Subcutaneous abdominal adipose tissue (tissue), 5 donors: ENCODE measurements around the gene UNC93A.

Source experiments
- H3K27ac ChIP-seq: one replicate; pipeline ENCODE4 v1.7.0; 2013; ENCODE audit warnings: low read depth, mild to moderate bottlenecking, inconsistent platforms, low read length, moderate library complexity
- H3K27me3 ChIP-seq, 5 donors: one replicate each; pipeline ENCODE4 v1.7.0; 2013; ENCODE audit warnings: low read length in 5 of 5, inconsistent platforms in 1 of 5; ENCODE audit not compliant: control insufficient read depth in 5 of 5, insufficient read depth in 4 of 5
- H3K36me3 ChIP-seq, 5 donors: one replicate each; pipeline ENCODE4 v1.7.0; 2013; ENCODE audit warnings: low read length in 5 of 5; ENCODE audit not compliant: control insufficient read depth in 5 of 5, insufficient read depth in 5 of 5
- H3K4me1 ChIP-seq, 5 donors: one replicate each; pipeline ENCODE4 v1.7.0; 2013; ENCODE audit warnings: low read length in 5 of 5, mild to moderate bottlenecking in 3 of 5, moderate library complexity in 1 of 5; ENCODE audit not compliant: control insufficient read depth in 5 of 5, insufficient read depth in 5 of 5
- H3K4me3 ChIP-seq, 5 donors: one replicate each; pipeline ENCODE4 v1.7.0; 2013; ENCODE audit warnings: low read length in 5 of 5, low read depth in 1 of 5
- H3K9ac ChIP-seq, 5 donors: one replicate each; pipeline ENCODE4 v1.7.0; 2013; ENCODE audit warnings: low read length in 5 of 5, mild to moderate bottlenecking in 4 of 5, moderate library complexity in 3 of 5
- H3K9me3 ChIP-seq, 5 donors: one replicate each; pipeline ENCODE4 v1.7.0; 2013; ENCODE audit warnings: low read length in 5 of 5; ENCODE audit not compliant: control insufficient read depth in 5 of 5
- donor health status: healthy.
- donor health status: healthy.
- donor health status: healthy.
- donor health status: healthy.
- donor health status: healthy.

UNC93A gene

DNA sequence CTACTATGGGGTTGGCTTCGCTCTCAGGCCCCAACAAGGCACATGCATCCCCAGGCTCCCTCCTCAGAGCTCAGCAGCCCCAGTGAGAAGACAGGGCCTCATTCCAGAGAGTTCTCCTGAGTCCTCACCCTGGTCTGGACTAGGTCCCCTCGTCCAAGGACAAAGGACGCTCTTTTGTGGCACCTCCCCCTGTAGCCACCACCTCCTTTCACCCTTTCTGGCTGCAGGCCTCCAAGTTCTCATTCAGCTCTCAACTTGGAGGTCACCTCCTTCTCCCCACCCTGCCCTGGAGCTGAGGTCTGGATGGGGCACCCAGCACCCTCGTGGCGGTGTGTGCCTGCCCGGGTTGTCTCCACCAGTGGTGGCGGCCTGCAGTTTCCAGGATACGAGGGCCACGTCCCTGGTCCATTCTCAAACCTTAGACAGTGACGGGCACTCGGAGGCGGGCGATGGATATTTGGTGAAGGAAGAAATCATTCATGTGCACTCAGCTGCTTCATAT is 2.5 kb downstream of the UNC93A start:
- H3K9me3 ChIP-seq: no peaks in the 10 kb centered on the region
- H3K9ac ChIP-seq: no peak overlapping the region
- H3K27ac ChIP-seq: no peak overlapping the region

DNA sequence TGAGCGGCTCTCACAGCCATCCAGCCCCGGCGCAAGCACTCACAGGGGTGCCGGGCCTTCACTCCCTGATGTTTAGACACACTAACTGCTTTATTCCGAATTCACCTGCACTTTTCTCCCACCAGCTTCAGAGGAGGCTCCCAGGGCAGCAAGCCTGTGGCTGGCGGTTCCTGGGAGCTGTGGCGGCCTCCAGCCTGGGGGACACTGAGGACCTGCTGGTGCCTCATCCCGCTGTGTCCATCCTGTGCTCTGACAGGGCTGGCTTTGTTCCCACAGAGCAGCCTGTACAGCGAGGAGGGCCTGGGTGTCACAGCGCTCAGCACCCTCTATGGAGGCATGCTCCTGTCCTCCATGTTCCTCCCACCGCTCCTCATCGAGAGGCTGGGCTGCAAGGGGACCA is 3.1 kb downstream of the UNC93A start:
- H3K27me3 ChIP-seq: peaks cover 0 to 6% (median 2%) of the 10 kb centered on the region in 5 donors
- H3K27ac ChIP-seq: no peak overlapping the region
- H3K4me3 ChIP-seq: no peak overlapping the region
- no peaks in the 10 kb centered on the region for H3K4me1 ChIP-seq
- H3K9ac ChIP-seq: no peak overlapping the region
- no peaks in the 10 kb centered on the region for H3K9me3 ChIP-seq
- H3K36me3 ChIP-seq: no peaks in the 10 kb centered on the region

More for the DNA sequence above, 2.5 kb downstream of the UNC93A start:
- Histone ChIP-seq H3K4me1 (no peaks in the 10 kb centered on the region), H3K36me3 (no peaks in the 10 kb centered on the region), H3K4me3 (no peak overlapping the region), H3K27me3 (peaks cover 0 to 6% (median 2%) of the 10 kb centered on the region in 5 donors)

DNA sequence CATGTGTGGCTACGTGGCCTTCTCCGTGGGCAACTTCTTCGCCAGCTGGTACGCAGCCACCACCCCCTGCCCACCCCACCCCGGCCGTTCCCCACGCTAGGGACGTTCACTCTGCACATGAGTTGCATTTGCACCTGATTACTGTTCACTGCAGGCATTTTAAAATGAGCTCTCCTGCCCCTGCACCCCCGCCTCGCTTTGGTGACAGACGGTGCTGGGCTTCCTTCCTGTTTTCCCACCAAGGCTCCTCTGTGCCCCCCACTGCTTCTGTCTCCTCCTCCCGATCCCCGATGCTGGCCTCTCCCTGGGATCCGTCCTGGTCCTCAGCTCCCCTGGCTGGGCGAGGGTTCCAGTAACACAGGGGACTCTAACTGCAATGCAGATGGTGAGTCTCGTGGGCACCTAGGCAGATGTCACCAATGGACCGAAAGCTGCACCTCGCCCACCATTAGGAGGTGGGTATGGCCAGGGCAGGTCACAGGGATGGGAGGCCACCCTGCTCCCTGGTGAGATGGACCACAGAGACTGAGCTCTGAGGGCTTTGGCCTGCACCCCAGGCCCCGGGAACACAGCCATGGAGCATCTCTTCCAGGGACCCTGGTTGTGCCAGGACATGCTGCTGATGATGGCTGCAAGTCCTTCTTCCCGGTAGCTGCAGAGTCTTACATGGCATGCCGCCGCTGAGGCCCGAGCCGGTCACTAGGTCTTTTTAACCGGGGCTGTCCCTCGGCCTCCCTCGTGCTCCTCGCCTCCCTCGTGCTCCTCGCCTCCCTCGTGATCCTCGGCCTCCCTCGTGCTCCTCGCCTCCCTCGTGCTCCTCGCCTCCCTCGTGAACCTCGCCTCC is 3.8 kb downstream of the UNC93A start:
- Histone ChIP-seq H3K4me3 (no peak overlapping the region), H3K27ac (no peak overlapping the region), H3K9me3 (no peaks in the 10 kb centered on the region), H3K36me3 (no peaks in the 10 kb centered on the region), H3K4me1 (no peaks in the 10 kb centered on the region), H3K27me3 (peaks cover 0 to 9% (median 3%) of the 10 kb centered on the region in 5 donors), H3K9ac (no peak overlapping the region)

DNA sequence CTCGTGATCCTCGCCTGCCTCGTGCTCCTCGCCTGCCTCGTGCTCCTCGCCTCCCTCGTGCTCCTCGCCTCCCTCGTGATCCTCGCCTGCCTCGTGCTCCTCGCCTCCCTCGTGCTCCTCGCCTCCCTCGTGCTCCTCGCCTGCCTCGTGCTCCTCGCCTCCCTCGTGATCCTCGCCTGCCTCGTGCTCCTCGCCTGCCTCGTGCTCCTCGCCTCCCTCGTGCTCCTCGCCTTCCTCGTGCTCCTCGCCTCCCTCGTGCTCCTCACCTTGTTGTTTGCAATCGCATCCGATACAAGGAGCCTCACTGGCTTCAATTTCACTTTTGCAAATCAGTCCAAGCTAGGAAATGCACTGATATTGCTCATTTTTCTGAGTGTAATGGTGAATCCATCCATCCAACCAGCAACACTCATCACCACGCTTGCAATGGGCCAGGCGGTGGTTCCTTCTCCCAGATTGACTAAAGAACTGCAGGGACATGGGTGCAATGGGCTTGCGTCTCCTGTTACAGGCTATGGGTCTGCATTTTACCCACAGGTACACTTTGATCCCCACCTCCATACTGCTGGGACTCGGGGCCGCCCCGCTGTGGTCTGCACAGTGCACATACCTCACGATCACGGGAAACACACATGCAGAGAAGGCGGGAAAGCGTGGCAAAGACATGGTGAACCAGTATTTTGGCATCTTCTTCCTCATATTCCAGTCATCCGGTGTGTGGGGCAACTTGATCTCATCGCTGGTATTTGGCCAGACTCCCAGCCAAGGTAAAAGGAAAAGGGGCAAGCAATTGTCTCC is 4.6 kb downstream of the UNC93A start:
- Histone ChIP-seq H3K27ac (no peak overlapping the region), H3K9ac (no peak overlapping the region), H3K27me3 (peaks cover 0 to 9% (median 5%) of the 10 kb centered on the region in 5 donors), H3K9me3 (no peaks in the 10 kb centered on the region), H3K36me3 (no peaks in the 10 kb centered on the region), H3K4me1 (no peaks in the 10 kb centered on the region), H3K4me3 (no peak overlapping the region)

DNA sequence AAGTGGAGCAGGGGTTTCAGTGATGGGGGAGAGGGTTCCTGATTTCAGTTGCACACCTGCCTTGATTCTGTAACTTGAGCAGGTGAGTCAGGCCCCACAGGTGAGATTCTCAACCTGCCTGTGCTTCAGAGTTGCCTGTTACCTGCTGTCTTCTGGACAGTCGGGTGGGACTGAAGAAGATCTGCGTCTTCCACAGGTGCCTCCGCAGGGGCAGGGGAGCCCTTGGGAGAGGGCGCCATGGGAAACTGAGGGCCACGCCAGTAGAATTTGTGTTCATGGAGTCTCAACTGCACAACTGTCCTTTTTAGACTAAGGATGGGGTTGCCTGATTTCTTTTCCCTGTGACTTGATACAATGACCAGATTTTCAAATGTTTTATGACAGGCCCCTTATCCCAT is 5.2 kb downstream of the UNC93A start:
- no peaks in the 10 kb centered on the region for H3K9me3 ChIP-seq
- no peak overlapping the region for H3K27ac ChIP-seq
- no peak overlapping the region for H3K9ac ChIP-seq
- H3K4me3 ChIP-seq: no peak overlapping the region
- peaks cover 0 to 9% (median 5%) of the 10 kb centered on the region in 5 donors for H3K27me3 ChIP-seq
- no peaks in the 10 kb centered on the region for H3K4me1 ChIP-seq
- H3K36me3 ChIP-seq: no peaks in the 10 kb centered on the region

DNA sequence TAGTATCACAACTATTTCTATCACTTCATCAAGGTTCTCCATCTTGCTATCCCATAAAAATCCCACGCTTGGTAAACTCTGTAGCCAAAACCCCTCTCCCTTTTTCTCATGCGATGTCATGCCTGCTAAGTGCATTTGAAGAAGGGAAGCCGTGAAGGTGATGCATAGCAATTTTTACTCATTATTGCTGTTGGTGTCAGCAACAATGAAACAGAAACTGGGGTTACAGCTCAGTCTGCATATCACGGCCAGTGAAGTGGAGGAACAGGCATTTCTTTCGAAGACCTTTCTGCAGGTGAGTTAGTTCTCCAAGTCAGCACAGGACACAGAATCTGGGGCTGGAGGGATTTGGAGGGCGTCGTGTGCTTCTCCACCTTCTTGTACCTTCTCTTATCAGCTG is 5.8 kb downstream of the UNC93A start:
- no peaks in the 10 kb centered on the region for H3K36me3 ChIP-seq
- H3K9me3 ChIP-seq: no peaks in the 10 kb centered on the region
- no peak overlapping the region for H3K4me3 ChIP-seq
- peaks cover 0 to 10% (median 5%) of the 10 kb centered on the region in 5 donors for H3K27me3 ChIP-seq
- no peak overlapping the region for H3K27ac ChIP-seq
- H3K9ac ChIP-seq: no peak overlapping the region
- no peaks in the 10 kb centered on the region for H3K4me1 ChIP-seq

DNA sequence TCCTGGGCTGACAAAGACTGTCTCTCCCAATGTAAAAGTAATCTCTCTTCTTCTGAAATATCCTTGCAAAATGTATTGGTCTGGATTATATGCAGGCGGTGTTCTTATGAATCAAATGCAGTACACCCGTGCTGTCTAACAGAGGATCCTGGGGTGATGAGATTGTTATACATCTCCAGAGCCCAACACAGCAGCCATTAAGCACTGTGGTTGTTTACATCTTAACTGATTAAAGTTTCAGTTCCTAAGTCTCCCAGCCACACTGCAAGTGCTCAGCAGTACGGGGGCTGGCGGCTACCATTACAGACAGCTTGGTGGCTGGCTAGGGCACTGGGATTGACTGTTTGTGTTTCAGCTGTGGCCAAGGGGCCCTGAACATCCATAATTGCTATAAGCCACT is 7.0 kb downstream of the UNC93A start:
- Histone ChIP-seq H3K27me3 (peaks cover 0 to 11% (median 5%) of the 10 kb centered on the region in 5 donors), H3K9me3 (no peaks in the 10 kb centered on the region), H3K36me3 (no peaks in the 10 kb centered on the region), H3K27ac (no peak overlapping the region), H3K9ac (no peak overlapping the region), H3K4me1 (no peaks in the 10 kb centered on the region), H3K4me3 (no peak overlapping the region)

DNA sequence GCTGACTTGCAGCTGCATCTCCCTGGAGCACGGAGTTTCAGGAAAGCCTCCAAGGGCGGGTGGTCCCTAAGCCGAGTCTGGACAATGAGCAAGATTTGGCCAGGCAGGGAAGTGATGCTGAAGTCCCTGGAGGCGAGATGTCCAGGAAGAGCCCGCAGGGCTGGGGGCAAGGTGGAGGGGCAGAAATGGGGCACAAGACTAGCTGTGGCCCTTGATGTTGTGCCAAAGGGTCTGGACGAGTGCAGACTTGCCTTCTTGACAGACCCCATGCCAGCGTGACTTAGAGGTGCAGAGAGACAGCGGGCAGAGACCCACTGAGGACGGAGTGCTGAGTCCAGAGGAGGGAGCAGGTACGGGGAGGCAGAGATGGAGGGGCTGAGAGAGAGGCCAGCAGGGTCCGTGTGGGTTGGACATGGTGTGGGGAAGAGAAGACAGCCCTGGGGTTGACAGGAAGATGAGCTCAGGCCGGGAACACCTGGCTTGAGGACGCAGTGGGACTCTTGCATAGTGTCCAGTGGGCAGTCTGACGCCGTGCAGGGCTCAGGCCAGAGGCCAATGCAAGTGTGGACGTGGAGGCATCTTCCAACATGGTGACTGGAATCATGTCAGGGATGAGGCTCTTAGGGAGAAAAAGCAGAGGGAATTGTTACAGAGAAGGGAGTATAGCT is 8.7 kb downstream of the UNC93A start:
- H3K27me3 ChIP-seq: peaks cover 0 to 12% (median 5%) of the 10 kb centered on the region in 5 donors
- H3K36me3 ChIP-seq: no peaks in the 10 kb centered on the region
- H3K9me3 ChIP-seq: no peaks in the 10 kb centered on the region
- H3K4me1 ChIP-seq: no peaks in the 10 kb centered on the region
- H3K27ac ChIP-seq: no peak overlapping the region
- no peak overlapping the region for H3K9ac ChIP-seq
- H3K4me3 ChIP-seq: no peak overlapping the region

DNA sequence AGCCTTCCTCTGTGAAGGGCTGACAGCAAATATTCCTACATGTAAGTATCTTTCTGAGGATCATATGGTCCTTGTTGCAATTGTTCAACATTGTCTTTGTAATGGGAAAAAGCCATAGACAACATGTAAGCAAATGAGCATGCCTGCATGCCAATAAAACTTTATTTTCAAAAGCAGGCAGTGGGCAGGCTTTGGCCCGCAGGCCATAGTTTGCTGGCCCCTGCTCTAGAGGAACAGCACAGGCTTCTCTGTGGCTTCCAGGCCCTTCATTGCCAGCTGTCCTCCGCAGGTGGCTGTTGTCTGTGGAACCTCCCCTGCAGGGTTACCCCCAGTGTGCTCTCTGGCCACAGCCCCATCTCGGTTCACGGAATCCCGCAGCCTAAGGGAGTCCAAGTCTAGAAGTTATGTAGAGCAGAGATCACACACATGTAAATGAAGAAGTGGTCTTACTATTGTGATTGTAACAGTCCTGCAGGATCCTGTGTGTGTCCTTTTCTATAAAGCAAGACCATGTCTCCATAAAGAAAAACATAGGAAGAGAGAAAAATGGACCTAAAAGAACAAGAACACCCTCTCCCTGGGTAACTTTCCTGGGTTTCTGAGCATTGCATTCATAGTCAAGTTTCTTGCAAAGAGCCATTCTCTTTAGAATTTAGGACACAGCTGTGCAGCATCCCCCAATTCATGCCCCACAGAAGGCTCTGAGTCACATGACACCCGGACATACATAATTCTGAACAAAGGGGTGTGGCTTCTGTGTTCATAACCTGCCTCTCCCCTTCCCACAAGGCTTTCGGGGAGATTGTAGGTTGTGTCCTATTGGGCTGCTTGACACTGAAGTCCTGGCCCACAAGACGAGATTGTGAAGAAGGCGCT is 10.0 kb downstream of the UNC93A start:
- no peak overlapping the region for H3K9ac ChIP-seq
- H3K27me3 ChIP-seq: peaks cover 0 to 11% (median 7%) of the 10 kb centered on the region in 5 donors
- H3K27ac ChIP-seq: no peak overlapping the region
- no peaks in the 10 kb centered on the region for H3K4me1 ChIP-seq
- no peaks in the 10 kb centered on the region for H3K9me3 ChIP-seq
- no peaks in the 10 kb centered on the region for H3K36me3 ChIP-seq
- no peak overlapping the region for H3K4me3 ChIP-seq
